ENCODE data around the gene RPP25. TPM values are rescaled to one million over a fixed set of nuclear protein-coding genes. Genes with fewer than 3 reads are reported as not detected.

RPP25 gene
- total RNA-seq, 4 donors from 2014 or later: 6.9 to 14.4 (median 9.4) TPM

- ATAC-seq (ENCODE audit: low FRiP score): no peak
- no peak for TF ChIP-seq CTCF (IDR thresholded peaks at IDR 0.05)
- DNase-seq (ENCODE audit: low spot score): no peak
These were observed 27.2 kb upstream of the RPP25 start for GRCh38 chr15:74983725-74984231.

DNA sequence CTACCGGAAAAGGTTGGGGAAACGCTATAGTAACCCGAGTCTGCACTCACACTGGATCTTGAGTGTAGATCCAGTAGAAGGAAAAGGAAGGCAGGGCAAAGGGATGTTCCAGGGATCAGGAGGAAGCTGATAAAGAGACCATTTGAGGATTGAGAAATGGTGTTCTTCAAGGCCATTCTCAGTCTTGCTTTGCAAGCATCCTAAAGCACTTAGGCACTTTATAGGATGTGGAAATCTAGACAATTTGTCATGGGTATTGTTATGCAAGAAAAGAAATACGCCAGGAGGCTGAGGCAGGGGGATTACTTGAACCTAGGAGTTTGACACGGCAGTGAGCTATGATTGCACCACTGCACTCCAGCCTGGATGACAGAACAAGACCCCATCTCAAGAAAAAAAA lies 25.6 kb upstream of the RPP25 start:
- ATAC-seq (ENCODE audit: low FRiP score) (no peak), DNase-seq (ENCODE audit: low spot score) (no peak)
- no peak for TF ChIP-seq CTCF (IDR thresholded peaks at IDR 0.05)

GRCh38 chr15:74978503-74978902 lies 21.9 kb upstream of the RPP25 start:
- TF ChIP-seq CTCF (IDR thresholded peaks at IDR 0.05): no peak
- ATAC-seq (ENCODE audit: low FRiP score) (no peak), DNase-seq (ENCODE audit: low spot score) (no peak)

DNA sequence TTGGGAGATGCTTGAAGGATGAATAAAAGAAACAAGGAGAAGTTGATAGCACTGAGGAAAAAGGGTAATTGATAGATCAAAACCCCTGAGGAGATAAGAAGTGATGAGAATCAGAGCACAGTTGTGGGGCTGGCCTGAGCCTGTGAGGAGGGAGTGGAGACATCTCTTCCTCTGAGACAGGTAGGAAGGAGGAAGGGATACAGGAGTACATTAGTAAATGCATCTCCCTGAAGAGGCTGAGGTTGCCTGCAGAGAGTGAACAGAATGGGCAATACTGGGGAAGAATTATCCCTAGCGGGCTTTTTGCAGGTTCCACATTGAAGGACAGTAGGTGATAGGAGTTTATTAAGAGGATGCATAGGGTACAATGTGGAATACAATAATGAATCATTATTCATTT lies 21.5 kb upstream of the RPP25 start:
- no peak for TF ChIP-seq CTCF (IDR thresholded peaks at IDR 0.05)
- ATAC-seq (ENCODE audit: low FRiP score) (no peak), DNase-seq (ENCODE audit: low spot score) (no peak)

DNA sequence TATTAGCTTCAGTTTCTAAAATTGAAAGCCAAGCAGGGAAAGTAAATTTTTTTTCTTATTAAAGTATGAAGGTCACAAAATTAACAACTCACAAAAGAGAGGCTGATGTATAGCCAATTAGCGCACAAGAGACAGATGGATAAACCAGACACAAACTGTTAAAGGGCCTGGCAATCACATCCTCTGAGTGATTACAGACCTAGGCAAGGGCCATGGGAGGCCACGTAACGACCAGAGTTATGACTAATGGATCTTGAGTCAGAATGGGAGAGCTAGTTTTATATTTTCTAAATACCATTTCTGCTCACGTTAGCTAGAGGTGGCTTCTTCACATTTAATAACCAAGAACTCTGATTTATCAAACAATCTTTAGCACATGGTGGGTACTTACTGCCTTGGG lies 21.0 kb upstream of the RPP25 start:
- ATAC-seq (ENCODE audit: low FRiP score) (no peak), DNase-seq (ENCODE audit: low spot score) (no peak)
- TF ChIP-seq CTCF (IDR thresholded peaks at IDR 0.05): no peak

DNA sequence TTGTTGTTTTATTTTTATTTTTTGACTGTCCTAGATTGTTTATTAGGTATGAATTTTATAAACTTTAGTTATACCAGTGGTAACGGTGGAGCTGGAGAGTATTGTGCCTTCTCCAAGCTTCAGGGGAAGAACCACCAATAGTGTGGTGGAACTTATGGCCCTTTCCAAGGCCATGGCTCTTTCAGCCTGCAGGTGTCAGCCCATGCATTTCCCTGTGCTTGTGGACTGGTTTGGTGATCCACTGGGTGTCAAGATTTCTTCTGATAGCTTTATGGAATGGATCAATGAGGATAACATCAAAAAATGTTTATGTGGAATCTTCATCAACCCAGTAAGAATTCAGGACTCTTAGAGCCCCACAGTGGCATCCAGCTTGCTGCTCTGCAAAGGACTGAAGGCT lies 19.6 kb upstream of the RPP25 start:
- TF ChIP-seq CTCF (IDR thresholded peaks at IDR 0.05): no peak
- ATAC-seq (ENCODE audit: low FRiP score): no peak
- no peak for DNase-seq (ENCODE audit: low spot score)

DNA sequence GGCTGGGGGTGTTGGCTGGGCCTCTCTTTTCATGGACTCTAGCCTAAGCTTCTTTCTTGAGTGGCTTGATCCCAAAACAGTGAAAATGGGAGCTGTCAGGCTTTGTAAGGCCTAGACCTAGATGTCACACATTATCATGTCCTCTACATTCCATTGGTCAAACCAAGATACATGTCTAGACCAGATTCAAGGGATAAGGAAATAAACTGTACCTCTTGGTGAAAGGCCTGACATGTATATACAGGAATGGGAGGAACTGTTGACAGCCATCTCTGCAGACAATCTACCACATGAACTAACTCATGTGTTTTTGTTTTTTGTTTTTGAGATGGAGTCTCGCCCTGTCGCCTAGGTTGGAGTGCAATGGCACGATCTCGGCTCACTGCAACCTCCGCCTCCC lies 11.1 kb upstream of the RPP25 start:
- TF ChIP-seq CTCF (IDR thresholded peaks at IDR 0.05): no peak
- no peak for DNase-seq (ENCODE audit: low spot score)
- no peak for ATAC-seq (ENCODE audit: low FRiP score)

All from omental fat pad (tissue), 4 donors.